ENCODE data around the gene PCDHA1.

Gene PCDHA1

GRCh38 chr5:140923601-140924000 is 137.7 kb downstream of the PCDHA1 start:
- no peak for DNase-seq (ENCODE audit: low spot score)

- peak; percentile 4 for DNase-seq (ENCODE audit: low spot score)
Observed at GRCh38 chr5:140925806-140926442, 140.0 kb downstream of the PCDHA1 start, which contains the start of gene PCDHAC1. Gene PCDHAC1 (plus strand): TSS chr5:140926299. CDS start chr5:140926893, 594 bp downstream.

- peak; percentile 80 for DNase-seq (ENCODE audit: low spot score)
Observed at GRCh38 chr5:140926443-140927227, 140.7 kb downstream of the PCDHA1 start.

- no peak for DNase-seq (ENCODE audit: low spot score)
Observed at GRCh38 chr5:140927228-140927573, 141.3 kb downstream of the PCDHA1 start.

GRCh38 chr5:140934964-140935606 is 149.1 kb downstream of the PCDHA1 start:
- DNase-seq (ENCODE audit: low spot score) = no peak

- no peak for DNase-seq (ENCODE audit: low spot score)
Observed at GRCh38 chr5:140946578-140946977, 160.6 kb downstream of the PCDHA1 start.

- no peak for DNase-seq (ENCODE audit: low spot score)
Observed at GRCh38 chr5:140951636-140952035, 165.7 kb downstream of the PCDHA1 start.

- no peak for DNase-seq (ENCODE audit: low spot score)
Observed at GRCh38 chr5:140953234-140953633, 167.3 kb downstream of the PCDHA1 start.

GRCh38 chr5:140962190-140962589 is 176.2 kb downstream of the PCDHA1 start:
- no peak for DNase-seq (ENCODE audit: low spot score)

- DNase-seq (ENCODE audit: low spot score) = no peak
Observed at GRCh38 chr5:140964356-140964755, 178.4 kb downstream of the PCDHA1 start.

GRCh38 chr5:140965905-140966292 is 180.0 kb downstream of the PCDHA1 start:
- DNase-seq (ENCODE audit: low spot score) = peak; percentile 9

GRCh38 chr5:140966293-140967225 is 180.6 kb downstream of the PCDHA1 start, which contains the start of gene PCDHAC2:
Gene PCDHAC2 (plus strand): TSS chr5:140966476. CDS start chr5:140966767, 291 bp downstream.
- DNase-seq (ENCODE audit: low spot score) = peak; percentile 62

GRCh38 chr5:140967226-140967893 is 181.4 kb downstream of the PCDHA1 start:
- DNase-seq (ENCODE audit: low spot score) = no peak

- no peak for DNase-seq (ENCODE audit: low spot score)
Observed at GRCh38 chr5:140969880-140970279, 183.9 kb downstream of the PCDHA1 start.

- DNase-seq (ENCODE audit: low spot score) = no peak
Observed at GRCh38 chr5:140973550-140973949, 187.6 kb downstream of the PCDHA1 start.

- DNase-seq (ENCODE audit: low spot score) = peak; percentile 3
Observed at GRCh38 chr5:140977003-140977402, 191.1 kb downstream of the PCDHA1 start.

GRCh38 chr5:140978260-140978659 is 192.3 kb downstream of the PCDHA1 start:
- no peak for DNase-seq (ENCODE audit: low spot score)

GRCh38 chr5:140978983-140979382 is 193.0 kb downstream of the PCDHA1 start:
- no peak for DNase-seq (ENCODE audit: low spot score)

GRCh38 chr5:140982083-140982716 is 196.3 kb downstream of the PCDHA1 start:
- DNase-seq (ENCODE audit: low spot score) = no peak

- DNase-seq (ENCODE audit: low spot score) = no peak
Observed at GRCh38 chr5:140986117-140986521, 200.2 kb downstream of the PCDHA1 start.

GRCh38 chr5:140988100-140988499 is 202.2 kb downstream of the PCDHA1 start:
- DNase-seq (ENCODE audit: low spot score) = no peak

All from kidney tubule cell (primary cell).